Ishikawa (cell line): ENCODE data around the gene ARL3.

Experiments
- EP300 ChIP-seq: IDR thresholded peaks from 2 replicates; pipeline ENCODE4 v1.6.1; 2012; ENCODE audit warnings: borderline replicate concordance
- FOXM1 ChIP-seq: IDR thresholded peaks from 2 replicates; pipeline ENCODE4 v1.6.1; 2012; ENCODE audit warnings: low read depth, borderline replicate concordance
- MAX ChIP-seq: IDR thresholded peaks from 2 replicates; pipeline ENCODE4 v1.6.1; 2012
- RAD21 ChIP-seq: IDR thresholded peaks from 2 replicates; pipeline ENCODE4 v1.6.1; 2012; ENCODE audit warnings: low read depth
- REST ChIP-seq: IDR thresholded peaks from 2 replicates; pipeline ENCODE4 v1.6.1; 2012; ENCODE audit warnings: low read depth, mild to moderate bottlenecking
- TAF1 ChIP-seq: IDR thresholded peaks from 2 replicates; pipeline ENCODE4 v1.6.1; 2012; ENCODE audit warnings: low read depth, mild to moderate bottlenecking
- TEAD4 ChIP-seq: IDR thresholded peaks from 2 replicates; pipeline ENCODE4 v1.6.1; 2012
- TF ChIP-seq, protein P1 (sequence below): IDR thresholded peaks from 2 replicates; pipeline ENCODE4 v1.6.1; 2012

GRCh38 chr10:102641402-102641801 lies 72.8 kb downstream of the ARL3 start:
- TF ChIP-seq REST (no peak), MAX (no peak), TAF1 (no peak), TEAD4 (no peak), FOXM1 (no peak), RAD21 (no peak), EP300 (no peak)
- TF ChIP-seq, protein P1, sequence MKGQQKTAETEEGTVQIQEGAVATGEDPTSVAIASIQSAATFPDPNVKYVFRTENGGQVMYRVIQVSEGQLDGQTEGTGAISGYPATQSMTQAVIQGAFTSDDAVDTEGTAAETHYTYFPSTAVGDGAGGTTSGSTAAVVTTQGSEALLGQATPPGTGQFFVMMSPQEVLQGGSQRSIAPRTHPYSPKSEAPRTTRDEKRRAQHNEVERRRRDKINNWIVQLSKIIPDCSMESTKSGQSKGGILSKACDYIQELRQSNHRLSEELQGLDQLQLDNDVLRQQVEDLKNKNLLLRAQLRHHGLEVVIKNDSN = no peak
